Stimulated activated CD8-positive, alpha-beta memory T cell treated with anti-CD3 and anti-CD28 coated beads, Interleukin-2, amount 100 ng/mL, for 1 hour (primary cell): Measurements from ENCODE around the gene LOXL1.

Experiments used
- DNase-seq, 2 donors: peaks; one replicate each; pipeline ENCODE4 v3.0.0-alpha.2; 2020; ENCODE audit warnings: low read depth in 2 of 2

Gene LOXL1

DNA sequence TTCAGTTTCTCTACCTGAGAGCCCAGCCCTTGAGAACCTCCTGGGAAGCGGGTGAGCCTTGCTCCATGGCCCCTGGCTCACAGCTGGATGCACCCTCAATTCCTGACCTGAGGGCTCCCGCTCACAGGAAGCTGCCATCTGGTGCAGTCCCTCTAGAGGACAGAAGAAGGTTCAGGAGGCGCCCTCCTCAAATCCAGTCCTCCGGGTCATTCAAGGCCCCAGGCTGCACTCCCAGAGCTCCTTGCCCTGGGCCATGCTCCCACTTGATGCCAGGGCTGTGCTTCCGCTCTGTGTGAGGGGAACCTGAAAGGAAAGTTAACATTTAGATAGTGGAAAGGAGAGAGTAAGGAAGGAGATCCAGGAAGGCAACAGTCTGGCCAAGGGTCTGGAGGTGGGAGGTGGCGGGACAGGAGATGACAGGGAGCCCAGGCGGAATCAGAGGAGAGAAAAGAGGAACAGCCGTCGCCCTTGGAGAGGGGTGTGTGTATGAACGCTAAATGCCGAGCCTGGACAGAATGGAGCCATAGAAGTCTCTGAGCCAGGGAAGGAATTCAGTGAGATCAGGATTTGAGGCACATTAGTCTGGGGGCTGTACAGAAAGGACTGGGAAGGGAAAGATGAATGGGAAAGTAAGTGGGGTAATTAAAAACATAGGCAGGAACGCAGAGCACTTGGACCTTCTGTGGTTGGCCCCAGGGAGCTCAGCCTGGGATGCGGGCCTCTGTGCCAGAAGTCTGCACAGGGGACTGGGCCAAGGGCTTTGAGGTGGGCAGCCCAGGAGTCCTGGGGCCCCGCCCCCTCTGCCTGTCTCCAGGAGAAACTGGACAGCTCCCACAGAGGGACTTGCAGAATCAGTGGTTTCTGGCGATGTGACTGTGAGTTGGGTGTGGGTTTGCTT, 26.8 kb upstream of the LOXL1 start:
- DNase-seq = no peak

DNA sequence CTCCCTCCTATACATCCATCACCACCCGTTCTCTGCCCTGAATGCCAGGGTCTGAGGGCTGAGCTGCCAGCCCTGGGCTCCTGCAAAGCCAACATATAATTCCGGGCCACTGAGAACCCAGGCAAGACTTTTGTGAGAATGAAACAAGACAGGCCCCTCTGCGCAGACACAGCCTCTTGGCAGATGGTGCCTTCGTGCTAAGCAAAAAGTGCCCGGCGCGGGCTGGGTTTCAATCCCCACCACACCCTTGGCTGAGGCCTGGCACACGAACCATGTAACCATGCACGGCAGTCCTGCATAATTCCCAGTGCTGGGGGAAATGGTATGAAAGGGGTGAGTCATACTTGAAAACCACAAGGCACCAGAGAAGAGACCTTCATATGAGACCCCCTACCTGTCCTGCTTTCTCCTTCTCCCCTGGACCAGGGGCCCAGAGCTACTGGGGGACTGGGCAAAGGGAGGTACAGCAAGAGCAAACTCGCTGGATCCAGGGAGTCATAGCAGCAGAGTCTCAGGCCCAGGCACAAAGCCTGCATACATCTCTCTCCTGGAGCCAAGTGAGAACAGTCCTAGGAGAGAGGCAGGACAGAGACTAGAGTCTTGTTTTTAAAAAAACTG, 26.1 kb upstream of the LOXL1 start:
- no peak for DNase-seq

GRCh38 chr15:73901126-73901810, 25.0 kb upstream of the LOXL1 start:
- no peak for DNase-seq

GRCh38 chr15:73902121-73903020, 23.9 kb upstream of the LOXL1 start:
- no peak for DNase-seq

DNA sequence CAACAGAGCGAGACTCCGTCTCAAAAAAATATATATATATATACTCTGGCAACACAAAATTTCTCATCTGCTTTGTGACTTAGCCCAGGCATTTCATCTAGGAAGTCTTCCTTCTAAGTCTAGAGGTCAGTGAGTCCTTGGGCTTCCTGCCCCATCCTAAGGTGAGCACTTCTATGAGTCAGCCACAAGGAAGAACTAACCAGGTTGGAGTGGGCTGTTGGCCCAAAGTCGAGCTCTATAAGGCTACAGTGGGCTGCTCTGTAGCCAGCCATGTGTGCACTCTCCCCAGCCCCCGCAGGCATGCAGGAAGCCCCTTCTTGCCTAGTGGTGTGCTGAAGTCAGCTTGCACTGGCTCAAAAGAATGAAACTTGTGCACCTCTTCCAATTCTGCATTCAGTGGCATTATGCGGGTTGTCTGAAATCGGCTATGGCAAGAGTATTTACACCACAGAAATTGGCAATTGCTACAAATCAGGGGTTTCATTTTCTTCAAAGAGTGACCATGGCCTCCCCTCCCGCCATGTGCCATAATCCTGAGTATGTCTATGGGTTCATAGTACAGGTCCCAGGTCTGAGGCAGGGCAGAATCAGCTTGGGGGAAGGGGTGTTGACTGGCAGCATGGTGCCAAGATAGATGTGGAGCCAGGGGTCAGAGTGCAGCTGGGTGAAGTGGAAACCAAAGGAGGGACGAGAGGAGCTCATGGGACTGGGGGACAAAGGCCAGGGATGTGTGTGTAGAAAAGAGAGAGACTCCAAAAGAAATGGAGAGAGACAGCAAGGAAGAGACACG, 22.0 kb upstream of the LOXL1 start:
- no peak for DNase-seq

GRCh38 chr15:73905225-73905827, 20.9 kb upstream of the LOXL1 start:
- no peak for DNase-seq

GRCh38 chr15:73906346-73907034, 19.8 kb upstream of the LOXL1 start:
- DNase-seq = no peak

DNA sequence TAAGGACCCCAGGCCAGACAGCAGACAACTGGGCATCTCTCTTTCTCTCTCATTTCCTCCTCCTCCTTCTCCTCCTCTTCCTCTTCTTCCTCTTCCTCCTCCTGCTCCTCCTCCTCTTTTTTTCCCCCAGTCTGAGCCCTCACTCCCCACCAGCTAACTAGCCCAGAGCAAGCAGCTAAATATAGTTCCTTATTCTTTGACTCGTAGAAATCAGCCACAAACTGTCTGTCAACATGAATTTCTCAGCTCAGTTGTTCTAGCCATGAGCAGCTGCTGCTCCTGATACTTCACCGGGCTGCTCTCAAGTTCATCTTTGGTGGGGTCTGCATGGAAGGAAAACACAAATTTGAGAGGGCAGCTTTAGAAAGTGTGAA, 19.2 kb upstream of the LOXL1 start:
- DNase-seq = no peak

DNA sequence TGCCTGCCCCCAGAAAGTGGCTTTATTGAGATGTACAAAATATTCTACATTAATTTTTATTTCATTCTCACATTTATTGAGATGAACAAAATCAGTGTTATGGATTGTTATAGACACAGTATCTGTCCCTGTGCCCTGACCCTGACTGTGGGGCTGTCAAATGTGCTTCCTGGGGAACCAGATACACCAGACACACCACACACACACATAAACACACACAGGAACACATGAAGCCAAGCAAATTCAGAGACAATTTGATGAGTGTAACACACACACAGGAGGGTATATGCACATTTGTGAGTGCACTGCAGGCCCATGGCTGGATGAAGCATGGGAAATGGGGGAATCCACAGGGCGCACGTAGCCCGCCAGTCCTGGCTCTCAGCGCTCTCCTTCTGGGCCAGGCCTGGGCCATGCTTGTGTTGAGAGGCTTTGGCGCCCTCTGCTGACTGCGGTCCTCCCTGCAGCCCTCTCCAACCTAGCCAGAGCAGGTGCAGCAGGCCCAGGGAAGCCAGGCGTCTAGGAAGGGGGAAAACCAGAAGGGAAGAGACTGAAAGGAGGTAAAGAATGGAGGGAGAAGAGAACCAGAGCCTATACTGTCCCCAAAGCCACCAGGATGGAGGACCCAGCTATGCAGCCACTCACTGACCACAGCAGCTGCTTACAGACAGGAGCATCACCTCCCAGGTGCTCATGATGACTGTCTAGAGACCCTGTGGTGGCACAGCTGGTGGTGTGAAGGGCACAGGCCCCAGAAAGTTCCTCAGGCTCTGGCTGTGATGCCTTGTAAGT, 18.0 kb upstream of the LOXL1 start:
- peak; percentile 52 for DNase-seq

DNA sequence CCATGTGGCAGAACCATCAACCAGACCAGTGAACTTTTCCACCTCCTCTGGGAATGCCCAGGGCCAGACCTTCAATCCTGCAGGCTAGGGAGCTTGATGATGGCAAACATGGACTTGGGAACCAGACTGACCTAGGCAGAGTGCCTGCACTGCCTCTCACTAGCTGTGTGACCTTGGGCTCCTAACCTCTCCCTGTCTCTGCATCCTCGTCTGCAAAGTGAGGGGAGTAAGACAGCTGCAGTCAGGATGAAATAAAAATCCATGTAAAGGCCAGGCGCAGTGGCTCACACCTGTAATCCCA, 17.5 kb upstream of the LOXL1 start:
- DNase-seq = no peak

GRCh38 chr15:73909651-73910050, 16.6 kb upstream of the LOXL1 start:
- DNase-seq = no peak

DNA sequence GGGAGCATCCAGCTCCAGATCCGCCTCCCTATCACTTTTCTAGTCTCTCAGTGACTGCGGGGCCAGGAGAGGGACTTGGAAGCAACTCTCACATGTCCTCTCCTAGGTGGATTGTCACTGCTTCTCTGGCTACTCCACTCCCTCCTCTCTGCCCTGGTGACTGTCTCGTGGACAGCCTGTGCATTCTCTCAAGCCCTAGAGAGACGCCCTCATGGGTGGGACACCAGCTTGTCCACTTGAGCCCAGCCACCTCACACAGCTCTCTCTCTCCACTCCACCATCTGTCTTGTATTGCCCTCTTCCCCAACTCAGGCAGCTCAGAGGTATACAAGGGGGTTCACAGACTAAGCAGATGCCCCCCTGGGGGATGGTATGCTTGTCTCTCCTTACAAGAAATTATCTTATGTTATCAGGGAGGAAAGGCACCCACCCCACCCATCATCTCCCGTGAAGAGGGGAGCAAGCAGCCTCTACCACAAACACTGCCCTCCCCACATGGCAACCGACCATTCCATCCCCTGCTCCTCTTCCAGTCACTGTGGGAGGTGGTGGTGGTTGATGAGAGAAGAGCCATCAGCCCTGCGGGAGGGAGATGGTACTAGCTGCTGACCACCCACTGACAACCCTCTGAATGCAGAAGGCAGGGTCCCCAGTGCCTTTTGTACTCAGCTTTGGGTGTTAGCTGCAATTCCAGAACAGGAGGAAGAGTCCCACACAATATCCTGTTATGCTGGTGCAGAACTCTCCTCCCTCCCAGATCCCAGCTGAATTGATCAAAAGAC, 15.5 kb upstream of the LOXL1 start:
- no peak for DNase-seq

DNA sequence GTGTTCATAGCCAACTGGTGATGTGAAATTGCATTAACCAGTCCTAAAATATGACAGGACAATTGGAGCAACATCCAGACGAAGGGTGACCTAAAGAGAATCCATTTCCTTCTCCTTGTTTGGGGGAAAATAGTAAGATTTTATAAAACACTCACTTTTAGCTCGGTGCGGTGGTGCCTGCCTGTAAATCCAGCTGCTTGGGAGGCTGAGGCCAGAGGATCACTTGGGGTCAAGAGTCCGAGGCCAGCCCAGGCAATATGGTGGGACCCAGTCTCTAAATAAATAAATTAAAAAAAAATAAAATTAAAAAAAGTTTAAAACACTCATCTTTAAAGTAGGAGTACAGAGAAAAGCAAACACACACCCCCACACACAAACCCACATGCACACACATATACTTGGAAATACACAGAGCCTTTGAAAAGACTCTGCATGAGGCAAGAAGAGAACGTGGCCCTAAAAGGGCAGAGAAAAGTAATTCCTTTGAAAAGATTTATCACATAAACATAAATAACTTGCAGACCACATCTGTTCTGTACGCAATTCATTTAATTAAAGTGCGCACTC, 14.1 kb upstream of the LOXL1 start:
- no peak for DNase-seq

- DNase-seq = no peak
Measured at GRCh38 chr15:73914145-73914544, 12.1 kb upstream of the LOXL1 start.

DNA sequence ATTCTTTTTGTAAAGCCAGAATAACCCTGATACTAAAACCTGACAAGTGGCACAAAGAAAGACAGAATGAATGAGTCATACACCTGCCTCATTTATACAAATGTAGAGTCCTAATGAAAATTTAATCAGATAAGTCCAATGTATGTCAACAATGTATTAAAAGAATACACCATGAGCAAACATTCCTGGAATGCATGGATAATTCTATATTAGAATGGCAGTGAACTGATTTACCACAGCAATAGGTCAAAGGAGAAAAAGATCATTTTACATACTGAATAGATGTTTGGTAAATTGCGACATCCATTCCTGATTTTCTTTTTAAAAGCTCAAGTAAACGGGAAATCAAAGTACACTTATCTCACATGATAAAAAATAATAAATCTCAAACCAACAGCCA, 11.2 kb upstream of the LOXL1 start:
- no peak for DNase-seq

DNA sequence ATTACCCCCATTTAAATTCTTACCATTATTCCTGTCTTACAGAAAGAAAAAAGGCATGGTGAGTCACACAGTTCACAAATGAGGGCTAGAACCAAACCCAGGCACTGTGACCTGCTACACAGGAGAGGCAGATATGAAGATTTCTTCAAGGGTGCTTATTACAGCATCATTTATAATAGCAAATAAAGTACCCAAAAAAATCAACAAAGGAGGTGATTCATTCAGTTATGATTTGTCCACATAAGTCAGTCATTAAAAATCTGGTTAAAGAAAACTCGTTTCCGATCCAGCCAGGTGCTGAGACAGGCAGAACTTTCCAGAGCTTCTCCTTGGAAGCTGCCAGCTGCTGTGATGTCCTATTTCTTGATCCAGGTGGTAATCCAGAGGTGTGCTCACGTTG, 7.5 kb upstream of the LOXL1 start:
- no peak for DNase-seq

DNA sequence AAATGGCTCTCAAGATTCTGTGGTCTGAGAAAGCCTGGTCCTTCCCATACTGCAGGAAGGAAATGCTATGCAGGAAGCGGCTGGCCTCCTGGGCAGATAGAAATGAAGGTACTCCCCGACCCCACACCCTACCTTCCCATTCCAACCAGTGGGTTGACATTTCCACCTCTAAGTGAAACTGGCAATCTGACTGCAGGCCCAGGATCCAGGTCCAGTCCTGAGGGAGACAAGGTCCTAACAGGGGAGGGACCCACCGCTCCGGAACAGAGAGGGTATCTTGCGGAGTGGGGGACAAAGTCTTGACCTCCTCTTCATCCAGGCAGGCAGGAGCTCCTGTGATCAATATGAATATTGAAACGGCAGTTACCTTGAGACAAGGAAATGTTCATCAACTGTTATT, 6.6 kb upstream of the LOXL1 start:
- DNase-seq = no peak

- DNase-seq = no peak
Measured at GRCh38 chr15:73921254-73921925, 4.9 kb upstream of the LOXL1 start.
